C4-2B (cell line): ENCODE data around the gene ZBTB49.
"Not testable (repeated sequence)": the region's sequence is repeated elsewhere in the genome, so short reads cannot be mapped to it uniquely, and the experiment has no call there.

Experiments
- H3K27ac ChIP-seq: fragments of 450-650 bp; 2 replicates; pipeline ENCODE4 v1.5.1; 2017
- CTCF ChIP-seq: fragments of 450-650 bp; conservative IDR thresholded peaks from 2 replicates; pipeline ENCODE4 v1.5.1; 2017; ENCODE audit warnings: mild to moderate bottlenecking
- ZFX ChIP-seq: fragments of 450-650 bp; IDR thresholded peaks from 2 replicates; pipeline ENCODE4 v1.6.1; 2017

ZBTB49 gene, protein sequence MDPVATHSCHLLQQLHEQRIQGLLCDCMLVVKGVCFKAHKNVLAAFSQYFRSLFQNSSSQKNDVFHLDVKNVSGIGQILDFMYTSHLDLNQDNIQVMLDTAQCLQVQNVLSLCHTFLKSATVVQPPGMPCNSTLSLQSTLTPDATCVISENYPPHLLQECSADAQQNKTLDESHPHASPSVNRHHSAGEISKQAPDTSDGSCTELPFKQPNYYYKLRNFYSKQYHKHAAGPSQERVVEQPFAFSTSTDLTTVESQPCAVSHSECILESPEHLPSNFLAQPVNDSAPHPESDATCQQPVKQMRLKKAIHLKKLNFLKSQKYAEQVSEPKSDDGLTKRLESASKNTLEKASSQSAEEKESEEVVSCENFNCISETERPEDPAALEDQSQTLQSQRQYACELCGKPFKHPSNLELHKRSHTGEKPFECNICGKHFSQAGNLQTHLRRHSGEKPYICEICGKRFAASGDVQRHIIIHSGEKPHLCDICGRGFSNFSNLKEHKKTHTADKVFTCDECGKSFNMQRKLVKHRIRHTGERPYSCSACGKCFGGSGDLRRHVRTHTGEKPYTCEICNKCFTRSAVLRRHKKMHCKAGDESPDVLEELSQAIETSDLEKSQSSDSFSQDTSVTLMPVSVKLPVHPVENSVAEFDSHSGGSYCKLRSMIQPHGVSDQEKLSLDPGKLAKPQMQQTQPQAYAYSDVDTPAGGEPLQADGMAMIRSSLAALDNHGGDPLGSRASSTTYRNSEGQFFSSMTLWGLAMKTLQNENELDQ

GRCh38 chr4:4289941-4290850, at the start of gene ZBTB49, which contains the start of gene LYAR:
Gene ZBTB49, plus strand, starts transcription at chr4:4290251. Its CDS starts 9,695 bp downstream, at chr4:4299946.
Gene LYAR, minus strand, starts transcription at chr4:4290154. Its CDS starts 6,412 bp downstream, at chr4:4283742.
- H3K27ac ChIP-seq: peak within 1 kb of the TSS; percentile 88
- TF ChIP-seq ZFX (peak; percentile 49; the same call in 1 of the 2 replicates), CTCF (no peak)

- TF ChIP-seq ZFX (no peak), CTCF (no peak)
- no peak overlapping the region for H3K27ac ChIP-seq
Observed at GRCh38 chr4:4245172-4245571, 44.9 kb upstream of the ZBTB49 start.

DNA sequence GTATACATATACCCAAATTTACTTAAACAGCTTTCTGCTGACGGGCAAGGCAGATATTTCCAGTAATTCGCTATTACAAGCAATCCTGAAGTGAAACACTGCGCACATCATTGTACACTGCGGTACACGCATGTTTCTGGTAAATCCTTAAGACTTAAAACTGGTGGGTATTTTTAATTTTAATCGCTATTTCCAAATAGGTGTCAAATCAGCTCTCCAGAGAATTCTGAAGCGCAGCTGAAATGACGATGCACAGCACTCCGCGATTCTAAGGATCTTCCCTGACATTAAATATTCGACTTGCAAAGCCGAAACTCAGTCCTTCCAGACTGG, 42.4 kb upstream of the ZBTB49 start:
- H3K27ac ChIP-seq: peak overlapping the region; percentile 95
- no peak for TF ChIP-seq CTCF
- TF ChIP-seq ZFX: no peak

GRCh38 chr4:4248029-4248884, 41.8 kb upstream of the ZBTB49 start, which contains the start of gene TMEM128:
Gene TMEM128, minus strand, starts transcription at chr4:4248223. Its CDS starts 21 bp downstream, at chr4:4248202.
- peak; percentile 82 for TF ChIP-seq ZFX
- peak; percentile 15; the same call in 1 of the 2 replicates for TF ChIP-seq CTCF

DNA sequence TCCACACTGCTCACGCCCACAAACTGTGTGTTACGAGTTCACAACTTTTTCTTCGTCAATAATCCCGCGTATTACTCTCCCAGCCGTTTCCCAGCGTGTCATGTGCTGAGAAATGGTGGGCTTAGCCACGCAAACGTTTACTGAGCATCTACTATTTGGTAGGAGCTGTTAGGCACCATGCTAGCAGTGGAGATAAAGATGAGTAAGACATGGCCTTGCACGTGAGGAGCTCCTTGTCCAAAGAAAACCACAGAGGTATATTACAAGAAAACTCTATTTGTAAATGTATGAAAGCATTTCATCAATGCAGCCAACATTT, 41.2 kb upstream of the ZBTB49 start:
- TF ChIP-seq CTCF: no peak
- no peak for TF ChIP-seq ZFX
- peak overlapping the region; percentile 95 for H3K27ac ChIP-seq

More at GRCh38 chr4:4248029-4248884, 41.8 kb upstream of the ZBTB49 start, which contains the start of gene TMEM128:
- H3K27ac ChIP-seq: peak within 1 kb of the TSS; percentile 95

- not testable (repeated sequence) for H3K27ac ChIP-seq
Observed at GRCh38 chr4:4249342-4249741, 40.7 kb upstream of the ZBTB49 start.
